Medulla oblongata (tissue), 1 donor: ENCODE data around the gene NFYB.
"Not testable (repeated sequence)": the region's sequence is repeated elsewhere in the genome, so short reads cannot be mapped to it uniquely, and the experiment has no call there.

ENCODE experiments used
- DNase-seq: peaks from one replicate; pipeline ENCODE4 v3.0.0-alpha.2; 2015; ENCODE audit errors: extremely low spot score

Gene NFYB

DNA sequence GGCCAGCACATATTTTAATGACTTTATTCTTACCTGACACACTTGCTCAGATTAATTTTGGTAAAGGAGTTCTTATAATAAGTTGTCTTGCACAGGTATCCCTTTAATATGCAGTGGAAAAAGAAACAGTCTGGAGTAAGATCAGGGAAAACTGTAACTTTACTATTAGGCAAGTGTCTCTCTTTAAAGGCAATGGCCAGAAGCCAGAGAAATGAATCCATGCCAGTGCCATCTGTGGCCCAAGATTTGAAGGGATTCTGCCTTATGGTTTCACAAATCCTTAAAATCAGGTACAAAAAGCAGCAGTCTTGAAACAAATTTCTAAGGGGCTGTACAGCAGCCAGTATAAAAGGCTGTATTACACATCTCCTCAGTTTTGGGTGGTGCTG is 22.4 kb downstream of the NFYB start:
- no peak for DNase-seq

DNA sequence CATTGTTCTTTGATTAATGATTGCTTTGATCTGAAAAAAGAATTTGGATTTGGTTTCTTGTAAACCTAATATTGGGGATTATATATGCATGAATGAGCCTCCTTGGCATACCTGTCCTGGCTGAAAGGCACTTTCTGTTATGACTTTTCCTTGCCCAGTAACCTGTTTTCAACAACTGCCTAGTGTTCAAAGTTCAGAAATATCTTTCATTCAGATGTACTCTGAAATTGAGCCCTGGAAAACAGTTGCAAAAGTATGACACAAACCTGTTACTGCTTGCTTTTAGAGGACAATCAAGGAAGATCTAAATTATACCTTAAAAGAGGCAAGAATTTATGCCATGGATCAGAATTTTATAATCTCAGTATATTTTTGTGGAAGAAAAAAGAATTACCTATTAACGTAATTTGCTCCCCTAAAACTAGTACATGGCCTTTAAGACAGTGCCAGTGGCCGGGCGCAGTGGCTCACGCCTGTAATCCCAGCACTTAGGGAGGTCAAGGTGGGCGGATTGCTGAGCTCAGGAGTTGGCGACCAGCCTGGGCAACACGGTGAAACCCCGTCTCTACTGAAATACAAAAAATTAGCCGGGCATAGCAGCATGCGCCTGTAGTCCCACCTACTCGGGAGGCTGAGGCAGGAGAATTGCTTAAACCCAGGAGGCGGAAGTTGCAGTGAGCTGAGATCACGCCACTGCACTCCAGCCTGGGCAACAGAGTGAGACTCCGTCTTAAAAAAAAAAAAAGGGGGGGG is 23.0 kb downstream of the NFYB start:
- DNase-seq = not testable (repeated sequence)

DNA sequence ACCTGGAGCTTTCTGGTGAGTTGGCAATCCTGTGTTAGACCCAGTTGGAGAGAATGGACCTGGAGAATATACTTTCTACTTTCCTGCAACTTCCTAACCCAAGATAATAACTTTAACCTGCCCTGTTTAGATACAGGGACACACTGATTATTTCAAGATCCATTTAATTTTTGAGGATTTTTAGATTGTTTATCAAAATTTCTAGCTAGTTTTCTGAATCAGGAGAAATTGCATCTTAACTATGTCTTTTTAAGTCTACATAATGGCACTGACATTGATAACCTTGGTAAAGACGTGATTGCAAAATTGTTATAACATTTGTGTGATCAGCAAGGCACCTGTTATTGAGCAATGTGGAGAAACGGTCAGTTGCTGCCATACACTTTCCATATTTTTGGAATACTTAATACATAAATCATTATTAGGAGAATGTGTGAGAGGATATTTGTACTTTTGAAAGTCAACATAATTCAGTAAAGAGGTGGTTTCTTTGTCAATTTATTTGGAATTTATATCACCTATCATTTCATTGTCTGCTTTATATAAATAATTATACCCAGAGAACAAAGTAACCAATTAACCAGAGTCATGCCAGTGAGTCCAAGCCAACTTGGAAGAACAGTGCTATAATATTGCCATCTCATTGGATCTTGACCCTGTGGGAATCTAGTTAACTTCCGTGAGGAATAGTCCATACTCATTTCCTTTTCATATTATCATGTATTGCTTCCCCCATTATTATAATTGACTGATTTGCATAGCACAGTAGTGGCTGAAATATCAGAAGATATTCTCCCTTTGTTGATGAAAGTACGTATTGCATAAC is 28.4 kb downstream of the NFYB start:
- DNase-seq = no peak

DNA sequence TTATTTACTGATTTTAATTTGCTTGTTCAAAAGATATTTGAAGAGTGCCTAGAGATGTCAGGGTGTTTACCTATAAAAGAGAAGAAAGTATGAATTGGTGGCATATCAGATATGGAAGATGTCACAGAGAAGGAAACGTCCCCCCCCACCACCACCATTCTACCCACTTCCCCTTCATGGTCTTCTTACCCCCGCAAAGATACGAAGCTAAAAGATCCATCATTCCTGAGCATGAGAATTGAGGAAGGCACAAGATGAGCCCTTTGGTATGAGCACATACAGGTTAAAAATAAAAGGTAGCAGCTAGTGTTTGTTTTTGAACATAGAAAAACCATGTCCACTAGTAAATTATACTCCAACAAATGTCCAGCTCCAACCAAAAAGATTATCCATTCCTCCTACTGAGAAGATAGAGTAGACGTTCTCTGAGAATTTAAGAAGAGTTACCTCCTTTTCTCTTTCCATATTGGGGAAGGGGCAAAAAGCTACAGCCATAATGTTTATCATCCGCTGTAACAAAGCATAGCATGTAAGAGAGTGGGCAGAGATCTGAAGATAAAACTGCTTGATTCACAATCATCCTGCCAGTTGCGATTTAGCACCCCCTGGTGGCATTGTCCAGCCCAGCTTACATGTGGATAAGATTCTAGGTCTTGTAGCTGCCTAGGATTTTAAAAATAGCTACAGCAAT is 29.1 kb downstream of the NFYB start:
- peak; percentile 93 for DNase-seq

DNA sequence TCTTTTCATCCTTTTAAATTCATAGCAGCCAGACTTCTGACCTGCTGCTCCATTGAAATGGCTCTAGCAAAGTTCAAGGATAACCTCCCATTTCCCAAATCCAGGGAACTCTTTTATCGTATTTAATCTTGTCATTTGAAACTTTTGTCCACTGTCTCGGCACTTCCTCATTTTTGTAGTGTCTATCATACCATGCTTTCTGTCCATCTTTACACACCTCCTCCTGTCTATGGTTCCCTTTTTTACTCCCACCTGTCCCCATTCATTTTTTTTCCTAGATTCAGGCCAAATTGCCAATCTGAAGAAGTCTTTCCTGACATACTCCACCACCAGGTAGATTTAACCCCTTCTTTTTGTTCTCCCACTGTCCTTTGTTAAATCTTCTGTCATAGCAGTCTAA is 31.0 kb downstream of the NFYB start:
- no peak for DNase-seq

DNA sequence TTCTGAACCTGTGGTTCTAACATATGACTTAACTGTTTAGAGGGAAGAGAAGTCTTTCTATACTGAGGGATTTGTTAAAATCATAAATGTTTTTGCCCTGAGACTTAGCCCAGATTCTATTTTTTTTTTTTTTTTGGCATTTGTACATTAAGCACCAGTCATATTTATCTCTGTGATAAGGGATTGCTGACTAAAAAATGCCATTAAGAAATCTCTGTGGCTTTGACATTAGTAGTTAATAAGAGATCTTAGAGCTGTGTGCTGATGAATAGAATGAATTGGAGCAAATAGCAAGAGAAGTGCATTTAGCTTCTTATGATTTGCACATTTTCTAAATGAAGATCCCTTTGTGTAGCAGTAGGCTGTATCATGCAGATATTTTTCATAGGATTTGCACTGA is 32.5 kb downstream of the NFYB start:
- no peak for DNase-seq

DNA sequence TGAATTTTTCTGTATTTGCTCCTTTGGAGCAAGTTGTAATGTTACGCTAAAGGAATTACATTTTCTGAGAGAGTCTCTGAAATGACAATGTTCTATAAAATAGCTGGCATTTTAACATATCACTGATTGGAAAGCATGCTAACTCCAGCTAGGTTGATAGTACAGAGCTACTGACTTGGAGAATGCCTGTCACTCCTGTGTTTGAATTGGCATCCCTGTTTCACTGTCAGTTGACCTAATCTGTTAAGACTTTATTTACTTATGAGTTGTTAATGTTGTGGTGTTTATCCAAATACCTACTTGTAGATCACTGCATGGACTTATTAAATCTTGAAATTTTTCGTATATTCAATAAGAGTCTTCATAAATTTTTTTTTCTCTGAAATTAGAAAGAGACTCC is 40.1 kb downstream of the NFYB start:
- DNase-seq = no peak

DNA sequence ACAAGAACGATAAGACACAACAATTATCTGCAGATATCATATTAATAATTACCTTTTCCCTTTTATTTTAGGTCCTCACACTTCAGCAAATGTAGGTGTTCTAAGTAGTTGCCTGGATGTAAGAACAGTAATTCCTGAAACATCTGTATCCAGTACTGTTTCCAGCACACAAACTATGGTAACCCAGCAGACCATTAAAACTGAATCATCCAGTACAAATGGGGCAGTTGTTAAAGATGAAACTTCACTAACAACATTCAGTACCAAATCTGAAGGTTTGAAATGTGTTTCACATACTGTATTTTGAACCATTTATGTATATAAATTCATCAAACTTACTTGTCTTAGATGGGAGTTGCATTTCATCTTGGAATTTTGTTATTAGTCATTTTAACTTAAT is 42.7 kb downstream of the NFYB start:
- DNase-seq = no peak

DNA sequence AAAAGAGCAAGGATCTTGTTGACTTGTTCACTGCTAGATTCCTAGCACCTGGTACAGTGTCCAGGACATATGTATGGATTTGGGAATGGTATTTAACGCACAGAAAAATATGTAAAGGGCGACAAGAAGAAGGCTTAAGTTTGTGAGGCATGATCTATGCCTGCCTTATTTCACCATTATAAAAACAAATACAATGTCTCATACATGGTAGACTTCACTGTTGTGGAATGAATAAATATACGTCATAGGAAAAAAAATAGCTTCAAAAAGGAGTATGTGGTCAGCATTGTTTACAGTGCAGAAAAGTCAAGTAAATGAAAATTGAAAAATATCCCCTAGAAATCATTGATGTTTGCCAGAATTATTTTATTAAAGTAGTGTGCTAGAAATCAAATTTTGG is 43.7 kb downstream of the NFYB start:
- DNase-seq = no peak

DNA sequence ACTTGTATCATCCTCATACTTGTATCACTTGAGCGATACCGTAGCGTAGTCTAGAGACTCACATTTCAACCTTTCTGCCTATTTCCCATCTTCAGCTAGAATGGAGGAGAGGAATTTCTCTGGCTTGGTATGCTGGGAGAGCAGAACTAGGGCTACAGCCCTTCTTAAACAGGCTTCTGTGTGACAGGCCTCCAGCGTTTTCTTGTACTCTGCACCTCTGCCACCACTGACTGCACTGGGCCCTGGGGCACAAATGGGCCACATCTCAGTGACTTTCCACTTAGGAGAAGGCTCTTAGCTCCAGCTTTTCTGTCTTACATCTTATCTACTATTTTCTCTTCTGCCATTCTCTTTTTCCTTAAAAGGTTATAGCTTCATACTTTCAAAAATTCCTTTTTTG is 46.9 kb downstream of the NFYB start:
- DNase-seq = no peak

DNA sequence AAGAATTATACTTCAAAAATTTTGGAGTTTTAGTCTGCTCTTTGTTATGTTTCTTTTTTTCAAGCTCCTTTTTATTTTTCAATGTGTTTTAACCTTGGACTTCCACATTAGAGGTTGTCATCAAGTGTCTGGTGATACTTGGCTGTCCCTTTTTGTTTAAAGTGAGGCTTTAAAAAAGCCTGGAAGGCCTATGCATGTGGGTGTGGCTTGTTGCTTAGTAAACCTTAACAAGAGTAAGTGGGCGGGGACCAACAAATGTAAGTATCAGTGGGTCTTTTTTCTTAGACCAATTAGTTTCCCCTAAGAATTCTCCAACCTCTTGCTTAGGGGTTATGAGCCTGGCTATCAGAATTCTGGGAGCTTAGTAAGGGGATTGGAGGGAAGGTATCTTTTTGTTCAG is 47.3 kb downstream of the NFYB start:
- no peak for DNase-seq

DNA sequence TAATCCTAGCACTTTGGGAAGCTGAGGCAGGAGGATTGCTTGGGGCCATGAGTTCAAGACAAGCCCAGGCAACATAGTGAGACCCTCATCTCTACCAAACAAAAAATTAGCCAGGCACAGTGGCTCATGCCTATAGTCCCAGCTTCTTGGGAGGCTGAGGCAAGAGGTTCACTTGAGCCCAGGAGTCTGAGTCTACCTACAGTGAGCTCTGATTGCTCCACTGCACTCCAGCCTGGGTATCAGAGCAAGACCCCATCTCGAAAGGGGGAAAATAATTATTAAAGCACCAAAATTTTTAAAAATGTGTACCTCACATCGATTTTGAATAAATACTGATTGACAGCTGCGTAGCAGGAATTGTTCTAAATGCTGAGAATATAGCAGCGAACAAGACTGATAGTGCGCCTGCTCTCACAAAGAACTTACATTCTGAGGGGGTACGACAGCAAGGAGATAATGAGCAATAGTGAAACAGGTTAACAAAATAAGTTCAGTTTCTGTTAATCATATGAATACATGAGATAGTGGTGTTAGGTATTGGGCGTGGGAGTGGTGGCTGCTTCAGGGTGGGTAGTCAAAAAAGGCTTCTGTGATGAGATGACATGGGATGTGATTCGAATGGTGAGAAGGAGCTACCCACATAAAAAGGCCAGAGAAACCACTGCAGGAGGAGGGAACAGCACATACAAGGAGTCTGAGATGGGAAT is 54.1 kb downstream of the NFYB start:
- no peak for DNase-seq

DNA sequence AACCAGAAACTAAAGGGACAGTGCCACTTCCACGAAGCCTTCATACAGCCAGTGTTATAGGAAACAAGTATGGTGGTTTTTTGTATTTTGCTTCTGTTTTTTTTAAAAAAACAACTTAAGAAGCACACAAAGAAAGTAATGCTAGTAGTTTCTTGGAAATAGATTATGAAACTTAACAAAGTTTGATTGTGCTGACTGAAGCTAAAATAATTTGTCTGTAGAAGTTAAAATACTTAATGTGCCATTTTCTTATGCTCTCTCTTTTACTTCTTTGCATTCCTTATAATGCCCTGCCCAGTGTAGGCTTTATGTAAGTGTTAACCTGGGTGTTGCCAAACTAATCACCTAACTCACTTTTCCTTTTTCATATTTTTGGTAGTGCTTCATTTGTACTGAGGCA is 57.2 kb downstream of the NFYB start:
- DNase-seq = no peak

DNA sequence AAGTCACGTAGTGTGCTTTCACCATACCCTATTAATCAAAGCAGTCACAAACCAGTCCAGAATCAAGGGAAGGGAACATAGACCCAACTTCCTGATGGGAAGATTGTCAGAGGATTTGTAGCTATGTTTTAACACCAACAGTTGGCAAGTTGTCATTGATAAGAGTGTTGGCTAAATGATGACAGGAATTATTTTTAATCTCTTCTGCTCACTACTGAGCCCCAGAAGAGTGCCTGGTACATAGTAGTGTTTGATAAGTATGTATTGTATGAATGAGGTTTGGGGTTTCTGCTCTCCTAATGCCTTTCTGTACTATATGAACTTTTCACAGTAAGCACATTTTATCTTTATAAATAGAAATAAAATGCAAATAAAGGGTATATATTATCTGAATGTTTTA is 59.0 kb downstream of the NFYB start:
- no peak for DNase-seq

DNA sequence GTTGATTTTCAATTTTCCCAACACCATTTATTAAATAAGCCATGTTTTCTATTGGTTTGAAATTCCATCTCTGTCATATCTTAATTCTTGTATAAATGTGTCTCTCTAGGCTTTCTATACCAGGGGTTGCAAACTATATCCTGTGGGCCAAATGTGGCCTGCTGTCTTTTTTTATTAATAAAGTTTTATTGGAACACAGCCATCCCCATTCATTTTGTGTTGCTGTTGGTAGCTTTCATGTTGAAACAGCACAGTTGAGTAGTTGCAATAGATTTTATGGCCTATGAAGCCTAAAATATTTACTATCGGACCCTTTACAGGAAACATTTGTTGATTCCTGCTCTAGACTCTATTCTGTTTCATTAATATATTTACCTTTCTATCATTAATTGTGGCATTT is 64.3 kb downstream of the NFYB start:
- no peak for DNase-seq

DNA sequence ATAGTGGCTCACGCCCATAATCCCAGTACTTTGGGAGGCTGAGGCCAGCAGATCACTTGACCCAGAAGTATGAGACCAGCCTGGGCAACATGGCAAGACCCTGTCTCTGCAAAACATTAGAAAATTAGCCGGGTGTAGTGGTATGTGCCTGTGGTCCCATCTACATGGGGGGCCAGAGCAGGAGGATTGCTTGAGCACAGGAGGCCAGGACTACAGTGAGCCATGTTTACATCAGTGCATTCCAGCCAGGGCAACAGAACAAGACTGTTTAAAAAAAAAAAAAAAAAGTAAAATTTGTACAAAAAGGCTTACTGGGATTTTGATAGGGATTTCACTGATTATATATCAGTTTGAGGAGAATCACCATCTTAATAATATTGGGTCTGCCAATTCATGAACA is 65.9 kb downstream of the NFYB start:
- DNase-seq = no peak
